ENCODE measurements around the gene MUSK.
"Not testable (repeated sequence)": the region's sequence is repeated elsewhere in the genome, so short reads cannot be mapped to it uniquely, and the experiment has no call there.

MUSK gene

DNA sequence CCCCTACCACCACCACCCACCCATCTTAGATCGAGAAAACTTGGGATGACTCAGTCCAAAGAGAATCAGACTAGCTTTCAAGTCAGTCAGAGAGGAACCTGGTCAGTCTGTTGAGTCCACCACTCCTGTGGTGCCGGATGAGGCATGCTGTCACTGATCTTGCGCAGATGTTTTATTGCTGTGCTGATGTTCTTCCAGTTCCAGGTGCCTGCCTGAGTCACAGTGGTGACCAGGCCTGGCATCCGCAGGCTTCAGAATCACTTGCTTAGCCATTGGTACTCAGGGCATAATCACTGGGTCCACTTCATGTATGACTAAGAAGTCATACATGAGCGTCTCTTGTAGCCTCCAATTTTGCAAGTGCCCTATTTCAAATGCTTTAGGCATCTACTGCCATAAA, 114.1 kb downstream of the MUSK start:
- no peaks in the 10 kb centered on the region for H4K20me1 ChIP-seq (ENCODE audit: insufficient read depth)
- no peaks in the 10 kb centered on the region for H3K36me3 ChIP-seq (ENCODE audit: insufficient read depth)
- no peak overlapping the region for H3K4me3 ChIP-seq (IDR thresholded peaks at IDR 0.05; ENCODE audit: insufficient read depth, low read depth, low read length)
- H3K9ac ChIP-seq = no peak overlapping the region
- TF ChIP-seq, protein P1, sequence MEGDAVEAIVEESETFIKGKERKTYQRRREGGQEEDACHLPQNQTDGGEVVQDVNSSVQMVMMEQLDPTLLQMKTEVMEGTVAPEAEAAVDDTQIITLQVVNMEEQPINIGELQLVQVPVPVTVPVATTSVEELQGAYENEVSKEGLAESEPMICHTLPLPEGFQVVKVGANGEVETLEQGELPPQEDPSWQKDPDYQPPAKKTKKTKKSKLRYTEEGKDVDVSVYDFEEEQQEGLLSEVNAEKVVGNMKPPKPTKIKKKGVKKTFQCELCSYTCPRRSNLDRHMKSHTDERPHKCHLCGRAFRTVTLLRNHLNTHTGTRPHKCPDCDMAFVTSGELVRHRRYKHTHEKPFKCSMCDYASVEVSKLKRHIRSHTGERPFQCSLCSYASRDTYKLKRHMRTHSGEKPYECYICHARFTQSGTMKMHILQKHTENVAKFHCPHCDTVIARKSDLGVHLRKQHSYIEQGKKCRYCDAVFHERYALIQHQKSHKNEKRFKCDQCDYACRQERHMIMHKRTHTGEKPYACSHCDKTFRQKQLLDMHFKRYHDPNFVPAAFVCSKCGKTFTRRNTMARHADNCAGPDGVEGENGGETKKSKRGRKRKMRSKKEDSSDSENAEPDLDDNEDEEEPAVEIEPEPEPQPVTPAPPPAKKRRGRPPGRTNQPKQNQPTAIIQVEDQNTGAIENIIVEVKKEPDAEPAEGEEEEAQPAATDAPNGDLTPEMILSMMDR (conservative IDR thresholded peaks at IDR 0.05; ENCODE audit: low read depth, low read length) = no peak
- H3K27me3 ChIP-seq (ENCODE audit: insufficient read depth, low read depth) = no peaks in the 10 kb centered on the region
- H3K27ac ChIP-seq = no peak overlapping the region
- no peaks in the 10 kb centered on the region for H3K79me2 ChIP-seq (ENCODE audit: insufficient read depth, low read depth)
- H3K4me1 ChIP-seq (ENCODE audit: low read depth, poor library complexity, severe bottlenecking) = no peaks in the 10 kb centered on the region
- H3K4me2 ChIP-seq = no peak overlapping the region
- no peak overlapping the region for H2AFZ ChIP-seq (ENCODE audit: low read depth)

DNA sequence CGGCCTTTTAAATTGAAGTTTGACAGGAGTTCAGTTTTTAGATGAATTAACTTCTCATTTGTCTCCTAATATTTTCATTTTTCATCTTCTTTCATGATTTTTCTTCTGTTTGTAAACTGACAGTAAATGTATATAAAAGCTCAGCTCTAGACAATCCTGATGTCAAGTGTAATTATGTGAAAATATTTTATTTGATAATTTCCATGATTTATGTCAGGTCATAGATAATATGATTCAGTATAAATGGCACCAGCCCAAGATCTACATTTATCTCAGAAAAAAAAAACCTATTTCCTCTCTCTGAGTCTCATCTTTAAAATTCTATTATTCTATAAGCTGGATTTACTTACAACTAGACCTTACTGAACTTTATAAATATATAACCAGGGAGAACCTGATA, 115.7 kb downstream of the MUSK start:
- H3K9ac ChIP-seq = no peak overlapping the region
- no peaks in the 10 kb centered on the region for H3K4me1 ChIP-seq (ENCODE audit: low read depth, poor library complexity, severe bottlenecking)
- no peak overlapping the region for H2AFZ ChIP-seq (ENCODE audit: low read depth)

GRCh38 chr9:110785166-110785565, 116.6 kb downstream of the MUSK start:
- H3K4me2 ChIP-seq = no peak overlapping the region
- no peaks in the 10 kb centered on the region for H3K36me3 ChIP-seq (ENCODE audit: insufficient read depth)
- H3K4me1 ChIP-seq (ENCODE audit: low read depth, poor library complexity, severe bottlenecking) = no peaks in the 10 kb centered on the region
- no peak overlapping the region for H3K27ac ChIP-seq
- no peak overlapping the region for H3K4me3 ChIP-seq (IDR thresholded peaks at IDR 0.05; ENCODE audit: insufficient read depth, low read depth, low read length)
- H3K9ac ChIP-seq = no peak overlapping the region
- TF ChIP-seq, protein P1 (conservative IDR thresholded peaks at IDR 0.05; ENCODE audit: low read depth, low read length) = no peak
- H3K79me2 ChIP-seq (ENCODE audit: insufficient read depth, low read depth) = no peaks in the 10 kb centered on the region
- no peaks in the 10 kb centered on the region for H3K27me3 ChIP-seq (ENCODE audit: insufficient read depth, low read depth)
- H2AFZ ChIP-seq (ENCODE audit: low read depth) = no peak overlapping the region
- H4K20me1 ChIP-seq (ENCODE audit: insufficient read depth) = no peaks in the 10 kb centered on the region

More for the DNA sequence above, 115.7 kb downstream of the MUSK start:
- H3K79me2 ChIP-seq (ENCODE audit: insufficient read depth, low read depth) = no peaks in the 10 kb centered on the region
- H3K4me3 ChIP-seq (IDR thresholded peaks at IDR 0.05; ENCODE audit: insufficient read depth, low read depth, low read length) = no peak overlapping the region
- no peaks in the 10 kb centered on the region for H3K27me3 ChIP-seq (ENCODE audit: insufficient read depth, low read depth)
- H4K20me1 ChIP-seq (ENCODE audit: insufficient read depth) = no peaks in the 10 kb centered on the region
- TF ChIP-seq, protein P1 (conservative IDR thresholded peaks at IDR 0.05; ENCODE audit: low read depth, low read length) = no peak
- H3K36me3 ChIP-seq (ENCODE audit: insufficient read depth) = no peaks in the 10 kb centered on the region
- no peak overlapping the region for H3K27ac ChIP-seq
- no peak overlapping the region for H3K4me2 ChIP-seq

- not testable (repeated sequence) for H3K27me3 ChIP-seq (ENCODE audit: insufficient read depth, low read depth)
Observed at GRCh38 chr9:110788396-110788795, 119.8 kb downstream of the MUSK start.

DNA sequence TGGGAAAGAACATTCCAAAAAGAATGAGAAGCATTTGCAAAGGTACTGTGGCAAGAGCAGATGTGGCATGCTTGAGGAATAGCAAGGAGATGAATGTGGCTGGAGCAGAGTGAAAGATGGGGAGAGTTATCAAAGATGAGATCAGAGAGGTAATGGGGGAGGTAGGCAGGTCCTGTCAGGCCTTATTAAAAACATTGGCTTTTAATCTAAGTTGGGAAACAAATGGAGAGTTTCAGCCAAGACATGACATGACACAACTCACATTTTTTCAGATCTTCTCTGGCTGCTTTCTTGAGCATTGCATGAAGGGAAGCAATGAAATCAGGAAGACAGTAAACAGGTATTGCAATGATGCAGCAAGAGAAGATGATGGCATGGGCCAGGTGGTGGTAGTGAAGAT, 120.3 kb downstream of the MUSK start:
- no peaks in the 10 kb centered on the region for H3K36me3 ChIP-seq (ENCODE audit: insufficient read depth)
- no peak overlapping the region for H3K4me2 ChIP-seq

More at GRCh38 chr9:110788396-110788795, 119.8 kb downstream of the MUSK start:
- H3K27ac ChIP-seq; H3K4me1 ChIP-seq (ENCODE audit: low read depth, poor library complexity, severe bottlenecking); H3K4me2 ChIP-seq; H3K9ac ChIP-seq; H3K4me3 ChIP-seq (IDR thresholded peaks at IDR 0.05; ENCODE audit: insufficient read depth, low read depth, low read length); H3K36me3 ChIP-seq (ENCODE audit: insufficient read depth); H4K20me1 ChIP-seq (ENCODE audit: insufficient read depth); H3K79me2 ChIP-seq (ENCODE audit: insufficient read depth, low read depth); H2AFZ ChIP-seq (ENCODE audit: low read depth): not testable (repeated sequence)

More for the DNA sequence above, 120.3 kb downstream of the MUSK start:
- H2AFZ ChIP-seq (ENCODE audit: low read depth) = no peak overlapping the region
- no peaks in the 10 kb centered on the region for H3K79me2 ChIP-seq (ENCODE audit: insufficient read depth, low read depth)
- no peaks in the 10 kb centered on the region for H3K4me1 ChIP-seq (ENCODE audit: low read depth, poor library complexity, severe bottlenecking)
- no peaks in the 10 kb centered on the region for H3K27me3 ChIP-seq (ENCODE audit: insufficient read depth, low read depth)
- no peaks in the 10 kb centered on the region for H4K20me1 ChIP-seq (ENCODE audit: insufficient read depth)
- TF ChIP-seq, protein P1 (conservative IDR thresholded peaks at IDR 0.05; ENCODE audit: low read depth, low read length) = no peak
- H3K9ac ChIP-seq = no peak overlapping the region
- no peak overlapping the region for H3K27ac ChIP-seq
- no peak overlapping the region for H3K4me3 ChIP-seq (IDR thresholded peaks at IDR 0.05; ENCODE audit: insufficient read depth, low read depth, low read length)
